ENCODE results near the gene CREBZF. TPM values are rescaled to one million over a fixed set of nuclear protein-coding genes. Genes with fewer than 3 reads are reported as not detected.
"Not testable (repeated sequence)": the region's sequence is repeated elsewhere in the genome, so short reads cannot be mapped to it uniquely, and the experiment has no call there.

CREBZF gene
- total RNA-seq, 1 donor from 2014 or later = 44.7 TPM

DNA sequence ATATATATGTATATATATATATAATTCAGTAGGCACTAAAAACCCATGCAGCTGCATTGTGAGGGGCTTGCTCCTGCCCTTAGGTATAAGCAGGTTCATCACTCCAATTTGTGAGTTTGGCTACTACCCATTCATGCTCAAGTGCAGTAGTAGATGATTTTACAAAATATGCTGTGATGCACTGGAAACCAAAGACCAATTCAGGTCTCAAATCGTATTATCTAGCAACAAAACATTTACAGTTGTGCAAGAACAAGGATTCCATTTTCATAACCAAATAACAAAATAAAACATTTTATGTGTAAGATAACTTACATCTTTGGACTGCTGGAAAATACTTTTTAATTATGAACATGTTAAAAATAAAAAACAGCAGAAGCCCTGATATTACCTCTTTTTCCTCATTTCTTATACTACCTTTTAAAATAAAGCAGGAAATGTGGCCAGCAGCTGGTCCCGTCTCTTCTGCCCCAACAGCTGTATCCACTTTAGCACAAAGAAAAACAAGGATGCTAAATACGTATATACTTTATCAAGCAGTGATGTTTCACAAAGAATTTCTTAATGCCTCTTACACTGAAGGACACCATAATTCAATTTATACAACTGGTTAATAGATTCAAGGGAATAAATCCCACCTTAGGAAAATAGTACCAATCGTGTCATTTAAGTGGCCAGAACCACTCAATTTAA, 2.8 kb downstream of the CREBZF start:
- no peaks in the 10 kb centered on the region for H3K27me3 Mint-ChIP-seq (ENCODE audit: unreplicated experiment)
- H3K4me1 Mint-ChIP-seq (ENCODE audit: unreplicated experiment) = peaks cover 43% of the 10 kb centered on the region
- peaks cover 30% of the 10 kb centered on the region for H3K36me3 Mint-ChIP-seq (ENCODE audit: unreplicated experiment)
- H3K4me3 Mint-ChIP-seq (ENCODE audit: unreplicated experiment) = peak overlapping the region; percentile 96
- no peak overlapping the region for H3K27ac Mint-ChIP-seq (ENCODE audit: unreplicated experiment)
- H3K9me3 Mint-ChIP-seq (ENCODE audit: unreplicated experiment) = no peaks in the 10 kb centered on the region
- no peak for DNase-seq (ENCODE audit: extremely low spot score, unreplicated experiment)
- TF ChIP-seq CTCF (IDR thresholded peaks at IDR 0.05) = no peak

- peaks cover 39% of the 10 kb centered on the region for H3K36me3 Mint-ChIP-seq (ENCODE audit: unreplicated experiment)
- DNase-seq (ENCODE audit: extremely low spot score, unreplicated experiment) = no peak
- no peaks in the 10 kb centered on the region for H3K9me3 Mint-ChIP-seq (ENCODE audit: unreplicated experiment)
- H3K27me3 Mint-ChIP-seq (ENCODE audit: unreplicated experiment) = no peaks in the 10 kb centered on the region
- no peak overlapping the region for H3K4me3 Mint-ChIP-seq (ENCODE audit: unreplicated experiment)
- peaks cover 37% of the 10 kb centered on the region for H3K4me1 Mint-ChIP-seq (ENCODE audit: unreplicated experiment)
- no peak for TF ChIP-seq CTCF (IDR thresholded peaks at IDR 0.05)
- no peak overlapping the region for H3K27ac Mint-ChIP-seq (ENCODE audit: unreplicated experiment)
Observed at GRCh38 chr11:85658180-85658579, 6.7 kb downstream of the CREBZF start.

GRCh38 chr11:85656777-85657176, 8.2 kb downstream of the CREBZF start:
- H3K9me3 Mint-ChIP-seq (ENCODE audit: unreplicated experiment) = no peaks in the 10 kb centered on the region
- H3K4me1 Mint-ChIP-seq (ENCODE audit: unreplicated experiment) = peaks cover 28% of the 10 kb centered on the region
- TF ChIP-seq CTCF (IDR thresholded peaks at IDR 0.05) = no peak
- H3K27me3 Mint-ChIP-seq (ENCODE audit: unreplicated experiment) = no peaks in the 10 kb centered on the region
- H3K27ac Mint-ChIP-seq (ENCODE audit: unreplicated experiment) = no peak overlapping the region
- peaks cover 41% of the 10 kb centered on the region for H3K36me3 Mint-ChIP-seq (ENCODE audit: unreplicated experiment)
- no peak for DNase-seq (ENCODE audit: extremely low spot score, unreplicated experiment)
- no peak overlapping the region for H3K4me3 Mint-ChIP-seq (ENCODE audit: unreplicated experiment)

DNA sequence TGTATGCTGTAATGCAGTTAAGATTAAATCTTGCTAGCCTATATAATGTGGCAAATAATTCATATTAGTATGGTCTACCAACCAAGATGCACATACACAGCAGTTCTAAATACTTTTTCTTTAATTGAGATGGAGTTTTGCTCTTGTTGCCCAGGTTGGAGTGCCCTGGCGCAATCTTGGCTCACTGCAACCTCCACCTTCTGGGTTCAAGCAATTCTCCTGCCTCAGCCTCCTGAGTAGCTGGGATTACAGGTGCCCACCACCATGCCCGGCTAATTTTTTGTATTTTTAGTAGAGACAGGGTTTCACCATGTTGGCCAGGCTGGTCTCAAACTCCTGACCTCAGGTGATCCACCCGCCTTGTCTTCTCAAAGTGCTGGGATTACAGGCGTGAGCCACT, 10.6 kb downstream of the CREBZF start:
- not testable (repeated sequence) for DNase-seq (ENCODE audit: extremely low spot score, unreplicated experiment); H3K9me3 Mint-ChIP-seq (ENCODE audit: unreplicated experiment); H3K27me3 Mint-ChIP-seq (ENCODE audit: unreplicated experiment); H3K27ac Mint-ChIP-seq (ENCODE audit: unreplicated experiment); H3K4me3 Mint-ChIP-seq (ENCODE audit: unreplicated experiment)
- Mint-ChIP-seq H3K36me3 (ENCODE audit: unreplicated experiment) (peaks cover 25% of the 10 kb centered on the region), H3K4me1 (ENCODE audit: unreplicated experiment) (peaks cover 11% of the 10 kb centered on the region)

- Mint-ChIP-seq H3K27me3 (ENCODE audit: unreplicated experiment) (no peaks in the 10 kb centered on the region), H3K9me3 (ENCODE audit: unreplicated experiment) (no peaks in the 10 kb centered on the region), H3K4me3 (ENCODE audit: unreplicated experiment) (no peak overlapping the region), H3K4me1 (ENCODE audit: unreplicated experiment) (peaks cover 20% of the 10 kb centered on the region), H3K36me3 (ENCODE audit: unreplicated experiment) (peaks cover 17% of the 10 kb centered on the region), H3K27ac (ENCODE audit: unreplicated experiment) (peak overlapping the region; percentile 29)
- no peak for TF ChIP-seq CTCF (IDR thresholded peaks at IDR 0.05)
- DNase-seq (ENCODE audit: extremely low spot score, unreplicated experiment) = no peak
Observed at GRCh38 chr11:85652786-85653447, 12.0 kb downstream of the CREBZF start.
